Measurements from ENCODE around the gene TSEN34. TPM values are rescaled to one million over a fixed set of nuclear protein-coding genes. Genes with fewer than 3 reads are reported as not detected.
"Not testable (repeated sequence)": the region's sequence is repeated elsewhere in the genome, so short reads cannot be mapped to it uniquely, and the experiment has no call there.

TSEN34 gene
- total RNA-seq, 1 experiment from 2014 or later, result 194 TPM

GRCh38 chr19:54191811-54192453 is 824 bp downstream of the TSEN34 start:
- no peaks in the 10 kb centered on the region for H3K27me3 ChIP-seq (ENCODE audit: control insufficient read depth, insufficient read depth, low read length)
- H3K36me3 ChIP-seq (ENCODE audit: control insufficient read depth, insufficient read depth, low read length), result peaks cover 13% of the 10 kb centered on the region
- ATAC-seq (no peak), DNase-seq (ENCODE audit: low read depth, low spot score) (no peak)
- ChIA-PET POLR2A (interaction anchor here (0.6 to 4.1 kb wide), 5 partner anchors 8 to 395 kb away, joined by 3 to 18 read pairs (median 4); partner anchors contain the start of gene RPS9), CTCF (interaction anchor here (0.6 to 1.5 kb wide), 3 partner anchors 39 to 362 kb away, joined by 3 read pairs; no protein-coding TSS in a partner anchor)
- H3K9me3 ChIP-seq (ENCODE audit: control insufficient read depth, insufficient read depth, low read depth, low read length), result no peaks in the 10 kb centered on the region
- H3K4me3 ChIP-seq (ENCODE audit: low read depth in 2 of 2, low read length in 2 of 2), result peak overlapping the region; percentile 85 to 87
- intact Hi-C loops (cut with micrococcal nuclease; ENCODE audit: unreplicated experiment), result no loop called here
- peaks cover 13% of the 10 kb centered on the region; the same call in 1 of the 2 replicates for H3K4me1 ChIP-seq (ENCODE audit: control insufficient read depth, insufficient read depth, low read length)
- TF ChIP-seq REST (IDR thresholded peaks at IDR 0.05; ENCODE audit: insufficient read depth in 1 of 2, low read depth in 2 of 2, low read length in 1 of 2) (no peak), SIN3A (IDR thresholded peaks at IDR 0.05; ENCODE audit: borderline replicate concordance, insufficient read depth, low read depth, low read length) (no peak), TCF7L2 (IDR thresholded peaks at IDR 0.05; ENCODE audit: low read depth, low read length) (no peak), POLR2AphosphoS5 (IDR thresholded peaks at IDR 0.05; ENCODE audit: low read depth, low read length) (no peak)
- TF ChIP-seq, protein P1, sequence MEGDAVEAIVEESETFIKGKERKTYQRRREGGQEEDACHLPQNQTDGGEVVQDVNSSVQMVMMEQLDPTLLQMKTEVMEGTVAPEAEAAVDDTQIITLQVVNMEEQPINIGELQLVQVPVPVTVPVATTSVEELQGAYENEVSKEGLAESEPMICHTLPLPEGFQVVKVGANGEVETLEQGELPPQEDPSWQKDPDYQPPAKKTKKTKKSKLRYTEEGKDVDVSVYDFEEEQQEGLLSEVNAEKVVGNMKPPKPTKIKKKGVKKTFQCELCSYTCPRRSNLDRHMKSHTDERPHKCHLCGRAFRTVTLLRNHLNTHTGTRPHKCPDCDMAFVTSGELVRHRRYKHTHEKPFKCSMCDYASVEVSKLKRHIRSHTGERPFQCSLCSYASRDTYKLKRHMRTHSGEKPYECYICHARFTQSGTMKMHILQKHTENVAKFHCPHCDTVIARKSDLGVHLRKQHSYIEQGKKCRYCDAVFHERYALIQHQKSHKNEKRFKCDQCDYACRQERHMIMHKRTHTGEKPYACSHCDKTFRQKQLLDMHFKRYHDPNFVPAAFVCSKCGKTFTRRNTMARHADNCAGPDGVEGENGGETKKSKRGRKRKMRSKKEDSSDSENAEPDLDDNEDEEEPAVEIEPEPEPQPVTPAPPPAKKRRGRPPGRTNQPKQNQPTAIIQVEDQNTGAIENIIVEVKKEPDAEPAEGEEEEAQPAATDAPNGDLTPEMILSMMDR (IDR thresholded peaks at IDR 0.05), result no peak
- in situ Hi-C loops (cut with HindIII; ENCODE audit: low pct_unique_long_range_greater_than_20kb, low sequenced_read_pairs), result no loop called here
- peak overlapping the region; percentile 96 for H3K27ac ChIP-seq (ENCODE audit: low read length)
- BruUV-seq (replicated peaks), result no TSS peak

DNA sequence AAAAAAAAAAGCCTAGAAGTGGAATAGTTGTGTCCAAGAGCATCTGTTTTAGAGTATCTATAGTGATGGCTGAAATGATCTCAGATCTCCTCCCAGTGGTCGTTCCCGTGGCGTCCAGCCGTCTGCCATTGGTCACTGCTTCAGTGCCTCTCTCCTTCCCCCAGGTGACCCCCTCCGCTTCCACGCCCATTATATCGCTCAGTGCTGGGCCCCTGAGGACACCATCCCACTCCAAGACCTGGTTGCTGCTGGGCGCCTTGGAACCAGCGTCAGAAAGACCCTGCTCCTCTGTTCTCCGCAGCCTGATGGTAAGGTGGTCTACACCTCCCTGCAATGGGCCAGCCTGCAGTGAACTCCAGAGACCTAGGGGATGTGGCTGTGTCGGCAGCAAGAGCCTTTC is 1.9 kb downstream of the TSEN34 start:
- in situ Hi-C loops (cut with HindIII; ENCODE audit: low pct_unique_long_range_greater_than_20kb, low sequenced_read_pairs) (no loop called here), intact Hi-C loops (cut with micrococcal nuclease; ENCODE audit: unreplicated experiment) (no loop called here)
- DNase-seq (ENCODE audit: low read depth, low spot score) (no peak), ATAC-seq (no peak)
- POLR2A ChIA-PET, result no interaction called here
- CTCF ChIA-PET, result no interaction called here
- H3K27me3 ChIP-seq (ENCODE audit: control insufficient read depth, insufficient read depth, low read length), result no peaks in the 10 kb centered on the region
- no peak overlapping the region for H3K27ac ChIP-seq (ENCODE audit: low read length)
- no peaks in the 10 kb centered on the region for H3K9me3 ChIP-seq (ENCODE audit: control insufficient read depth, insufficient read depth, low read depth, low read length)
- H3K4me3 ChIP-seq (ENCODE audit: low read depth in 2 of 2, low read length in 2 of 2), result no peak overlapping the region
- no TSS peak for BruUV-seq (replicated peaks)
- H3K36me3 ChIP-seq (ENCODE audit: control insufficient read depth, insufficient read depth, low read length), result peaks cover 13% of the 10 kb centered on the region
- TF ChIP-seq REST (IDR thresholded peaks at IDR 0.05; ENCODE audit: insufficient read depth in 1 of 2, low read depth in 2 of 2, low read length in 1 of 2) (no peak), TCF7L2 (IDR thresholded peaks at IDR 0.05; ENCODE audit: low read depth, low read length) (no peak), SIN3A (IDR thresholded peaks at IDR 0.05; ENCODE audit: borderline replicate concordance, insufficient read depth, low read depth, low read length) (no peak), POLR2AphosphoS5 (IDR thresholded peaks at IDR 0.05; ENCODE audit: low read depth, low read length) (no peak)
- TF ChIP-seq, protein P1 (IDR thresholded peaks at IDR 0.05), result no peak
- peaks cover 11% of the 10 kb centered on the region; the same call in 1 of the 2 replicates for H3K4me1 ChIP-seq (ENCODE audit: control insufficient read depth, insufficient read depth, low read length)

DNA sequence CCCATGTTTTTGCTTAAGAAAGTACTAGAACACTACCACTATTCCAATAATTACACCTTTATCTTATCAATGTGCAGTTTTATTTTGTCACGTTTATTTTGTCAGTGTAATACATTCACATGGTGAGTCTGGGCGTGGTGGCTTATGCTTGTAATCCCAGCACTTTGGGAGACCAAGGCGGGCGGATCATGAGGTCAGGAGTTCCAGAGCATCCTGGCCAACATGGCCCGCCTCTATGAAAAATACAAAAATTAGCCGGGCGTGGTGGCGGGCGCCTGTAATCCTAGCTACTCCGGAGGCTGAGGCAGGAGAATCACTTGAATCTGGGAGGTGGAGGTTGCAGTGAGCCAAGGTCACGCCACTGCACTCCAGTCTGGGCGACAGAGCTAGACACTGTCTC is 3.4 kb downstream of the TSEN34 start:
- ATAC-seq; H3K4me1 ChIP-seq (ENCODE audit: control insufficient read depth, insufficient read depth, low read length); in situ Hi-C loops (cut with HindIII; ENCODE audit: low pct_unique_long_range_greater_than_20kb, low sequenced_read_pairs); intact Hi-C loops (cut with micrococcal nuclease; ENCODE audit: unreplicated experiment); H3K27me3 ChIP-seq (ENCODE audit: control insufficient read depth, insufficient read depth, low read length); H3K4me3 ChIP-seq (ENCODE audit: low read depth in 2 of 2, low read length in 2 of 2); DNase-seq (ENCODE audit: low read depth, low spot score); H3K27ac ChIP-seq (ENCODE audit: low read length); H3K9me3 ChIP-seq (ENCODE audit: control insufficient read depth, insufficient read depth, low read depth, low read length); POLR2A ChIA-PET; BruUV-seq (replicated peaks): not testable (repeated sequence)
- peaks cover 13% of the 10 kb centered on the region for H3K36me3 ChIP-seq (ENCODE audit: control insufficient read depth, insufficient read depth, low read length)
- CTCF ChIA-PET, result interaction anchor here (0.7 kb wide), 1 partner anchor 1219 kb away, joined by 4 read pairs; no protein-coding TSS in a partner anchor
